Tibial nerve (tissue), 4 donors: Measurements from ENCODE around the gene PRMT3. TPM values are rescaled to one million over a fixed set of nuclear protein-coding genes. Genes with fewer than 3 reads are reported as not detected.

Experiments used
- DNase-seq, 2 donors: peaks; one replicate each; pipeline ENCODE4 v3.0.0-alpha.2; 2019; ENCODE audit warnings: low spot score in 2 of 2
- H3K27ac ChIP-seq, 4 donors: fragments of 200-600 bp; sonication (generic) in 3 of 4; one replicate each; pipeline ENCODE4 v1.5.1; 2017 to 2019; ENCODE audit warnings: mild to moderate bottlenecking in 1 of 4
- H3K27me3 ChIP-seq, 2 donors: fragments of 200-600 bp; sonication (generic) in 1 of 2; one replicate each; pipeline versions ENCODE4 v1.5.1 to v1.6.0; 2017 to 2019
- H3K36me3 ChIP-seq, 3 donors: fragments of 200-600 bp; sonication (generic); one replicate each; pipeline ENCODE4 v1.5.1; 2018 to 2019
- H3K4me1 ChIP-seq, 4 donors: fragments of 200-600 bp; sonication (generic) in 3 of 4; one replicate each; pipeline ENCODE4 v1.5.1; 2017 to 2019
- H3K4me3 ChIP-seq, 4 donors: fragments of 200-600 bp; sonication (generic) in 3 of 4; one replicate each; pipeline ENCODE4 v1.5.1; 2017 to 2019; ENCODE audit warnings: mild to moderate bottlenecking in 1 of 4, moderate library complexity in 1 of 4
- H3K9me3 ChIP-seq, 4 donors: fragments of 200-600 bp; sonication (generic) in 3 of 4; one replicate each; pipeline ENCODE4 v1.5.1; 2017 to 2019
- CTCF ChIP-seq, 5 experiments: fragments of 200-600 bp in 3 of 5; fragments of 450-650 bp in 2 of 5; sonication (generic) in 3 of 5; IDR thresholded peaks; one replicate each; pipeline ENCODE4 v1.5.1; 2016 to 2019; ENCODE audit warnings: antibody characterized with exemption in 5 of 5, mild to moderate bottlenecking in 3 of 5, moderate library complexity in 2 of 5
- EP300 ChIP-seq, 2 donors: sonication (generic); formaldehyde crosslinking; IDR thresholded peaks; one replicate each; pipeline ENCODE4 v1.6.1; 2017; ENCODE audit warnings: antibody characterized with exemption in 2 of 2, mild to moderate bottlenecking in 1 of 2
- POLR2A ChIP-seq, 2 donors: fragments of 450-650 bp; IDR thresholded peaks; one replicate each; pipeline ENCODE4 v1.6.1; 2017; ENCODE audit warnings: antibody characterized with exemption in 2 of 2, mild to moderate bottlenecking in 2 of 2, moderate library complexity in 2 of 2
- WGBS, 2 donors: methylation state at CpG; one replicate each; pipeline ENCODE4 v1.1.5; 2018; 5-methylcytosine and 5-hydroxymethylcytosine counted together
- total RNA-seq, 4 donors: library from RNA; depleted of rRNA; stranded (reverse); fragments of >200 nt; gene quantifications; one replicate each; pipeline ENCODE4 v1.1.0, GENCODE V29; 2016

Gene PRMT3
- total RNA-seq, 4 donors from 2014 or later: 17.8 to 29.4 (median 22.1) TPM

GRCh38 chr11:20353829-20354434 is 33.6 kb upstream of the PRMT3 start:
- TF ChIP-seq EP300 (IDR thresholded peaks at IDR 0.05): no peak
- no peak for TF ChIP-seq POLR2A (IDR thresholded peaks at IDR 0.05)
- TF ChIP-seq CTCF (IDR thresholded peaks at IDR 0.05): peak; percentile 45 to 84 (median 78)
- DNase-seq: peak in 1 of 2 donors; percentile 21
- WGBS, 2 donors: 6 to 9% methylated on average over 6 of the region's 6 CpGs
- Histone ChIP-seq H3K9me3 (no peaks in the 10 kb centered on the region), H3K27me3 (peaks cover 0 to 3% of the 10 kb centered on the region in 2 donors), H3K27ac (no peak overlapping the region), H3K4me3 (no peak overlapping the region), H3K4me1 (peaks cover 0 to 5% (median 0%) of the 10 kb centered on the region in 4 donors), H3K36me3 (no peaks in the 10 kb centered on the region)

GRCh38 chr11:20355221-20356219 is 32.0 kb upstream of the PRMT3 start:
- Histone ChIP-seq H3K27ac (no peak overlapping the region), H3K4me3 (no peak overlapping the region), H3K36me3 (no peaks in the 10 kb centered on the region), H3K27me3 (peaks cover 0 to 3% of the 10 kb centered on the region in 2 donors), H3K9me3 (no peaks in the 10 kb centered on the region), H3K4me1 (peaks cover 0 to 5% (median 0%) of the 10 kb centered on the region in 4 donors)
- DNase-seq: no peak
- TF ChIP-seq EP300 (IDR thresholded peaks at IDR 0.05) (no peak), CTCF (IDR thresholded peaks at IDR 0.05) (peak; percentile 31 to 56 (median 42))
- 53 to 59% methylated on average over 12 of the region's 12 CpGs for WGBS, 2 donors

- DNase-seq: no peak
- no peak overlapping the region for H3K4me3 ChIP-seq
- H3K4me1 ChIP-seq: peaks cover 0 to 5% (median 0%) of the 10 kb centered on the region in 4 donors
- TF ChIP-seq CTCF (IDR thresholded peaks at IDR 0.05): no peak
- no peak for TF ChIP-seq EP300 (IDR thresholded peaks at IDR 0.05)
- TF ChIP-seq POLR2A (IDR thresholded peaks at IDR 0.05): no peak
- no peaks in the 10 kb centered on the region for H3K27me3 ChIP-seq
- H3K27ac ChIP-seq: no peak overlapping the region
- no peaks in the 10 kb centered on the region for H3K36me3 ChIP-seq
- WGBS, 2 donors: 56 to 69% methylated on average over 1 of the region's 1 CpG
- H3K9me3 ChIP-seq: no peaks in the 10 kb centered on the region
Measured at GRCh38 chr11:20357150-20357549, 30.4 kb upstream of the PRMT3 start.

- Histone ChIP-seq H3K27me3 (no peaks in the 10 kb centered on the region), H3K27ac (no peak overlapping the region), H3K9me3 (no peaks in the 10 kb centered on the region), H3K4me1 (peaks cover 0 to 14% (median 0%) of the 10 kb centered on the region in 4 donors), H3K36me3 (no peaks in the 10 kb centered on the region), H3K4me3 (peak overlapping the region in 1 of 4 donors; percentile 1)
- DNase-seq: no peak
- TF ChIP-seq POLR2A (IDR thresholded peaks at IDR 0.05): no peak
- TF ChIP-seq EP300 (IDR thresholded peaks at IDR 0.05): no peak
- TF ChIP-seq CTCF (IDR thresholded peaks at IDR 0.05): no peak
- WGBS, 2 donors: 68 to 69% methylated on average over 7 of the region's 7 CpGs
Measured at GRCh38 chr11:20360650-20361049, 26.9 kb upstream of the PRMT3 start.

- 0 to 44% methylated on average over 1 of the region's 1 CpG for WGBS, 2 donors
- TF ChIP-seq CTCF (IDR thresholded peaks at IDR 0.05) (no peak), POLR2A (IDR thresholded peaks at IDR 0.05) (no peak), EP300 (IDR thresholded peaks at IDR 0.05) (no peak)
- Histone ChIP-seq H3K4me1 (peaks cover 0 to 30% (median 9%) of the 10 kb centered on the region in 4 donors), H3K36me3 (no peaks in the 10 kb centered on the region), H3K27ac (peak overlapping the region in 1 of 4 donors; percentile 98), H3K9me3 (no peaks in the 10 kb centered on the region), H3K27me3 (no peaks in the 10 kb centered on the region), H3K4me3 (no peak overlapping the region)
- no peak for DNase-seq
Measured at GRCh38 chr11:20362481-20362880, 25.0 kb upstream of the PRMT3 start.
